OCI-M1 (cell line): ENCODE measurements around the gene NXT2.
"Not testable (repeated sequence)": the region's sequence is repeated elsewhere in the genome, so short reads cannot be mapped to it uniquely, and the experiment has no call there.

ENCODE experiments used
- DNase-seq: peaks from one replicate; lab custom pipeline; 2025; lab: John Stamatoyannopoulos, UW

NXT2 gene

GRCh38 chrX:109536439-109537323 is at the start of gene NXT2:
NXT2 (plus strand) TSS chrX:109536844; CDS start chrX:109537007, 163 bp downstream.
- peak; percentile 94 for DNase-seq

GRCh38 chrX:109487640-109488039 is 49.0 kb upstream of the NXT2 start:
- DNase-seq: peak; percentile 2

DNA sequence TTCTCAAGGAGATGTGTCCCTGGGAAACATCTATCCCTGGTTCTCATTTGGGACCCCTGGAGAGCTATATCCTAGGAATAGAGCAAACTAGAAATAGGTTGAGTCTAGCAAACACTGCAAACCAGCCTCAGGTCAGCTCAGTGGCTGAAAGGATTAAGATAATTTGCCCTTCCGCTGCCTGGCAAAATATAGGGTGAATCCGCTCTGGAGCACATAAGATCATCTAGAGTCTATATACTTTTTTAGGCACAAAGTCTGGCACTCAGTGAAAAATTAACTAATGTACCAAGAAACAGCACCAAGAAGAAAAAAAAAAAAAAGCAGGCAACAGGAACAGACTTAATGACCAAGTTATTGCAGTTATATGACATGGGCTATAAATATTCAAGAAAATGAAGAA is 47.5 kb upstream of the NXT2 start:
- no peak for DNase-seq

GRCh38 chrX:109498434-109498833 is 38.2 kb upstream of the NXT2 start:
- DNase-seq: peak; percentile 8

DNA sequence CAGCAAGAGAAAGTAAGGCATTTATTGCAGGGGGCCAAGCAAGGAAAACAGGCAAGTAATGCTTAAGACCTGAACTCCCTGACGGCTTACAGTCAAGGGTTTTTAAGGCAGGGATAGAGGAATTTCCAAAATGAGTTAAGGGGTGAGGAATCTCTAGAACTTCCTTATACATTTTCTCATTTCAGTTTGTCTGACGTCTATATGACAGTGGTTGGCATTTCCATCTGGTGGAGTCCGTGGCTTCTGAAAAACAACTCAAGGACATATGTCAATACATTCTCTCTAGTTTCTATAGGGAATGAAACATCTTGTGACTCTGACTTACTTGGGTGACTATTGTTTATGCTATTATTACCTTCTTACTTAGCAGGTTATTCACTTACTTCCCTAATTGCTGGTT is 35.5 kb upstream of the NXT2 start:
- no peak for DNase-seq

GRCh38 chrX:109508915-109509314 is 27.7 kb upstream of the NXT2 start:
- DNase-seq: no peak

GRCh38 chrX:109511113-109511512 is 25.5 kb upstream of the NXT2 start:
- no peak for DNase-seq

DNA sequence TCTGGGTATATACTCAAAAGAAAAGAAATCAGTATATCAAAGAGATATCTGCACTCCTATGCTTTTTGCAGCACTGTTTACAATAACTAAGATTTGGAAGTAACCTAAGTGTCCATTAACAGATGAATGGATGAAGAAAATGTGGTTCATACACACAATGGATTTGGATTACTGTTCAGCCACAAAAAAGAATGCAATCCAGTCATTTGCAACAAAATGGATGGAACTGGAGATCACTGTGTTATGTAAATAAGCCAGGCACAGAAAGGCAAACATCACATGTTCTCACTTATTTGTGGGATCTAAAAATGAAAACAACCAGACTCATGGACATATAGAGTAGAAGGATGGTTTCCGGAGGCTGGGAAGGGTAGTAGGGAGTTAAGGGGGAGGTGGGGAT is 17.6 kb upstream of the NXT2 start:
- DNase-seq: no peak

GRCh38 chrX:109533005-109533404 is 3.6 kb upstream of the NXT2 start:
- peak; percentile 8 for DNase-seq

- no peak for DNase-seq
Measured at GRCh38 chrX:109533631-109534030, 3.0 kb upstream of the NXT2 start.

- no peak for DNase-seq
Measured at GRCh38 chrX:109534933-109535332, 1.7 kb upstream of the NXT2 start.

DNA sequence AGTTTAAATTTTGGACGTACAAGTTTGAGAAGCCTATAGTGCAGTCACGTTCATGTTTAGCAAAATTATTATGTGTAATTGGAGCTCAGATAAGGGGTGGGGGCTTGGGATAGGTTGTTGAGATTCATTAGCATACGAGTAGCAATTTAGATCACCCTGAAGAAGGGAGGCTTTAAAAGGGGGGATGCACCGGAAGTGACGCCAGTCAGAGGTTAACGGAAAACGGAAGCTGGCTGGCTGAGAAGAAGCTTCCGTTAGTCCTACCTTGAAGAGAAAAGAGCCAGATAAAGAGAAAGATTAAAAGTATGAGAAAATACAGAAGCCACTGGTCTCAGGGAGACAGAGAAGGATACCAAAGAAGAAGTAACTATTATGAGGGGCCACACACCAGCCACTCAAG is 1.1 kb upstream of the NXT2 start:
- no peak for DNase-seq

DNA sequence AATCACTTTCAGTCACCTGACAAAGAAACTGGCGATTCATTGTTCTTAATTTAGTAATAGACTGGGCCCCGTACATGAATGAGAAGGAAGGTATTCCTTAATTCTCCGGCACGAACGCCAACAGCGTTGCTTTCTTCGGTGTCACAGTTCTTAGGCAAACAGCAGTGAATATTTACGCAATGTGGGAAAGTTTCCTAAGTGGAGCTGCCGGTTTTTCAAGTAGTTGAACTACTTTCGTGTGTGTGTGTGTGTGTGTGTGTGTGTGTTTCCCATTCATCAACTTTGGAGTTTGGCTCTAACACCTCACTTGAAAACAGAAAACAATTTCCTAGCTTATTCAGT is 651 bp downstream of the NXT2 start:
- peak; percentile 82 for DNase-seq

- not testable (repeated sequence) for DNase-seq
Measured at GRCh38 chrX:109539007-109539406, 2.4 kb downstream of the NXT2 start.

DNA sequence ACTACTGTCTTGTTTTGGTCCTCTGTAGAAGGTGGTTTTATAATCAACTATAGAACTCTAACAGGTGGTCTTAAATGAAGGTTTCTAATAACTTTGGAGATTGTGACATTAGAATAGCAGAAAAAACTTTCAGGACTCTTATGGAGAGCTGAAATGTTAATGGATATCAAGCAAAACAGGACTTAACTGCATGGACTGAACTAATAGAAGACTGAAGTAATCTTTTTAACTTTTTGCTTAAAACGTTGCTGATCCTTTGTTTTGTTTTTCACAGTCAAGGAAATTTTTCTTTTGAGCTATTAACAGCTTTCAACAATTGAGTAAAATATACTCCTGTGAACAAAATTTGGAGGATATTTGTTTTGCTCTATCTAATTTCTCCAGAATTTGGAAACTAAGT is 17.2 kb downstream of the NXT2 start:
- DNase-seq: peak; percentile 6

DNA sequence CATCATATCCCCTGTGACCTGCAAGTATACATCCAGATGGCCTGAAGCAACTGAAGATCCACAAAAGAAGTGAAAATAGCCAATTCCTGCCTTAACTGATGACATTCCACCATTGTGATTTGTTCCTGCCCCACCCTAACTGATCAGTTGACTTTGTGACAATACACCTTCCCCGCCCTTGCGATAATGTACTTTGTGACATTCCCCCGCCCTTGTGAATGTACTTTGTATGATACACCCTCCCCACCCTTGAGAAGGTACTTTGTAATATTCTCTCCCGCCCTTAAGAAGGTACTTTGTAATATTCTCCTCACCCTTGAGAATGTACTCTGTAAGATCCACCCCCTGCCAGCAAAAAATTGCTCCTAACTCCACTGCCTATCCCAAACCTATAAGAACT is 39.4 kb downstream of the NXT2 start:
- DNase-seq: not testable (repeated sequence)

- no peak for DNase-seq
Measured at GRCh38 chrX:109577055-109577454, 40.4 kb downstream of the NXT2 start.

DNA sequence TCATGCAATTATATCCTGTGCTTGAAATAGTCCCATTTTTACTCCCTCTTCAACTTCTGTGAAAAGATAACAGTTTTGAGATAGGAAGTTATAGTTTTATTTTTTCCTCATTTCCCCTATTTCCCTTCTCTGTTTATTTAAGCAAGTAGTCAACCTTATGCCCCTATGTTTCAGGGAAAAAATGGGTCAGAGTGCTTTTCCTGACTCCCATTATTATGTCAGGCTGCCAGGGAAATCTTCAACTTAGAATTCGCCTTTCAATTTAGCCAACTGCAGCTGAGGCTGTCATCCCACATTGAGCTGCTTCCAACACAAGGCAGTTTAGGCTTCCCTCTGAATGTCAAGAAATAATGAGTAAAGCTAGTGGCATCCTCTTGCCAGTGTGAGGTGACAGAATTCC is 42.3 kb downstream of the NXT2 start:
- DNase-seq: peak; percentile 4

- no peak for DNase-seq
Measured at GRCh38 chrX:109585488-109585887, 48.8 kb downstream of the NXT2 start.

GRCh38 chrX:109590176-109590575 is 53.5 kb downstream of the NXT2 start:
- no peak for DNase-seq
